Duodenal mucosa (tissue), 2 donors: ENCODE results near the gene AP1AR.

Source experiments
- H3K27ac ChIP-seq: one replicate; pipeline ENCODE4 v1.7.0; 2013; ENCODE audit warnings: low read depth, low read length
- H3K27me3 ChIP-seq, 2 donors: one replicate each; pipeline ENCODE4 v1.7.0; 2013; ENCODE audit warnings: low read length in 2 of 2, control low read depth in 1 of 2; ENCODE audit not compliant: insufficient read depth in 2 of 2, control insufficient read depth in 1 of 2
- H3K36me3 ChIP-seq, 2 donors: one replicate each; pipeline ENCODE4 v1.7.0; 2013; ENCODE audit warnings: low read length in 2 of 2, control low read depth in 1 of 2; ENCODE audit not compliant: insufficient read depth in 2 of 2, control insufficient read depth in 1 of 2
- H3K4me1 ChIP-seq, 2 donors: one replicate each; pipeline ENCODE4 v1.7.0; 2013; ENCODE audit warnings: low read length in 2 of 2, control low read depth in 1 of 2; ENCODE audit not compliant: insufficient read depth in 2 of 2, control insufficient read depth in 1 of 2
- H3K4me3 ChIP-seq, 2 donors: one replicate each; pipeline ENCODE4 v1.7.0; 2013; ENCODE audit warnings: low read length in 2 of 2, low read depth in 1 of 2
- H3K9ac ChIP-seq, 2 donors: one replicate each; pipeline ENCODE4 v1.7.0; 2013; ENCODE audit warnings: low read length in 2 of 2, low read depth in 1 of 2
- H3K9me3 ChIP-seq, 2 donors: one replicate each; pipeline ENCODE4 v1.7.0; 2013; ENCODE audit warnings: low read length in 2 of 2, control low read depth in 1 of 2; ENCODE audit not compliant: control insufficient read depth in 1 of 2

AP1AR gene

DNA sequence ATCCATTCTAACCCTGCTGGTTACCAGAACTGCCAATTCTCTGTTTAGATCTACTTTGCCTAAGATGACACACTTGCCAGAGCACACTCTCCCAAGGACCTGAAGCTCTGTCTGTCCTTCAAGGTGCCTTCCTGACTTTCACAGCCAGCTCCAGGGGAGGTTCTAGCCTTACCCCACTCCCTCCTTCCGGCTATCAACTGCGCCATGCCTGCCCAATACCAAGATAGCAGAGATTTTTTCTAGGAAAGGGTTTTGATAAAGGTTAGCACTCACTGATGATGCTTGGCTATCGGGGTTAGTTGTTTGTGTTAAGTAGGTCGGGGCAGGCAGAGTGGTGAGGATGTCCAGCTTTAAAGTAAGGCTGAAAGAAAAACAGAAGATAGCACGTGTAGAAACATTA, 79.9 kb downstream of the AP1AR start:
- Histone ChIP-seq H3K4me1 (no peaks in the 10 kb centered on the region), H3K9ac (no peak overlapping the region), H3K9me3 (no peaks in the 10 kb centered on the region), H3K4me3 (no peak overlapping the region), H3K36me3 (no peaks in the 10 kb centered on the region), H3K27me3 (no peaks in the 10 kb centered on the region), H3K27ac (no peak overlapping the region)

GRCh38 chr4:112312610-112313239, 81.1 kb downstream of the AP1AR start:
- Histone ChIP-seq H3K36me3 (no peaks in the 10 kb centered on the region), H3K27ac (no peak overlapping the region), H3K9ac (no peak overlapping the region), H3K4me3 (no peak overlapping the region), H3K4me1 (no peaks in the 10 kb centered on the region), H3K9me3 (no peaks in the 10 kb centered on the region), H3K27me3 (no peaks in the 10 kb centered on the region)

DNA sequence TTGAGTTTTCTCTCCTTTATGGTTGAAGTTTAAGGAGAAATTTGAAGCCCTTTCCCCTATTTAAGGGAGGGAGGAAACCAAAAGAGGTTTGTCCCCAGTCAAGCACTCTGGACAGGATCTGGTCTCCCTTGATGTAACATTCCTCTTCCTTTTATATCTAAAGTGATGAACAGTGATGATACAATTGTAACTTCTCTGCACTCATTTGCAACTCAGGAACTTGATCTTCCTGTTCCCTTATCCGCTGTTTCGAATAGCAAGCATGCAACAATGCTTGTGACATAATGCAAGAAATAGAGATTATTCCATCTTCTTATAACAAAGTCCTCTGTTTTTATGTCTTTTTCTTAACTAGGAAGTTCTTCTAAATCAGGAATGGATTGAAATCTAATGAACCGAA, 83.9 kb downstream of the AP1AR start:
- Histone ChIP-seq H3K9ac (no peak overlapping the region), H3K4me3 (no peak overlapping the region)

GRCh38 chr4:112316360-112316759, 84.8 kb downstream of the AP1AR start:
- no peaks in the 10 kb centered on the region for H3K9me3 ChIP-seq
- H3K27me3 ChIP-seq: no peaks in the 10 kb centered on the region
- H3K9ac ChIP-seq: no peak overlapping the region
- no peak overlapping the region for H3K27ac ChIP-seq
- H3K4me1 ChIP-seq: peaks cover 0 to 4% of the 10 kb centered on the region in 2 donors
- H3K4me3 ChIP-seq: no peak overlapping the region
- H3K36me3 ChIP-seq: no peaks in the 10 kb centered on the region

More for the DNA sequence above, 83.9 kb downstream of the AP1AR start:
- H3K4me1 ChIP-seq: peaks cover 0 to 4% of the 10 kb centered on the region in 2 donors
- no peaks in the 10 kb centered on the region for H3K27me3 ChIP-seq
- no peak overlapping the region for H3K27ac ChIP-seq
- H3K36me3 ChIP-seq: no peaks in the 10 kb centered on the region
- H3K9me3 ChIP-seq: no peaks in the 10 kb centered on the region

DNA sequence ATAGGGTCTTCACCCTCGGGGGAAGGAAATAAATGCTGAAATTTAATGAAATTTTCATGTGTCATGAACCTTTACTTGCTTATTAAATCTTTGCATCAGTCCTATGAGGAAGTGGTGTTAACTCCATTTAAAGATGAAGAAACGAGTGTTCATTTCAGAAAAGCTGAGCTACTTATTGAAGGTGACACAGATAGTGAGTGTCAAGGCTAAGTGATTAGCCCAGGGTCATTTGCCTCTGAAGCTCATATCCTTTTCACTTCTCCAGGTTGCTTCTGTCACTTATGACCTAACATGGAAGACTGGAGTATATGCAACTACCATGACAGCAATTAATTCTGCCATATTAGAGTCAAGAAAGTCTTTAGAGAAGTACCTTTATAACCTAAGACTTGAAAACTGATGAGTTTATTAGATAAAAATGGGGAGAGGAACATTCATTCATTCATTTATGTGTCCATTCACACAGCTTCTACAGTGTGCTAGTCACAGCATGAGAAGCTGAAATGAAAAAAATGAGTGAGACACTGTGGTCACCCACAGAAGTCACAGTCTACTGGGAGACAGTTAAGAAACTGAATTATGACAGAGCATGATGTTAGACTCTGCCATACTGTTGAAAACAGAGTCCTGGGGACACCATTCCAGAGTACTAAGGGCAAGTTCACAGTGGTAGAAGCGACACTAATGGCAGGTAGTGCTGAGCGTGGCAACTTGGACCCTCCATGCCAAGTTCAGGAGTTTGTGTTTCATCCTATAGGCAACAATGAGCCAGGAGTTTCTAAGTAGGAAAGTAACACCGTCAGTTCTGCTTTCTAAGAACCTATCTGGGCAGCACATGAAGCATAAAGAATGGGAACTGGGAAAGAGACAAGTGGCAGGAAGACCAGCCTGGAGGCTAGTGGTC, 86.9 kb downstream of the AP1AR start:
- H3K27me3 ChIP-seq: no peaks in the 10 kb centered on the region
- no peaks in the 10 kb centered on the region for H3K9me3 ChIP-seq
- H3K9ac ChIP-seq: no peak overlapping the region
- H3K36me3 ChIP-seq: no peaks in the 10 kb centered on the region
- H3K4me1 ChIP-seq: peaks cover 0 to 4% of the 10 kb centered on the region in 2 donors
- no peak overlapping the region for H3K27ac ChIP-seq
- H3K4me3 ChIP-seq: no peak overlapping the region
